ENCODE results near the gene HSF4.

Gene HSF4

DNA sequence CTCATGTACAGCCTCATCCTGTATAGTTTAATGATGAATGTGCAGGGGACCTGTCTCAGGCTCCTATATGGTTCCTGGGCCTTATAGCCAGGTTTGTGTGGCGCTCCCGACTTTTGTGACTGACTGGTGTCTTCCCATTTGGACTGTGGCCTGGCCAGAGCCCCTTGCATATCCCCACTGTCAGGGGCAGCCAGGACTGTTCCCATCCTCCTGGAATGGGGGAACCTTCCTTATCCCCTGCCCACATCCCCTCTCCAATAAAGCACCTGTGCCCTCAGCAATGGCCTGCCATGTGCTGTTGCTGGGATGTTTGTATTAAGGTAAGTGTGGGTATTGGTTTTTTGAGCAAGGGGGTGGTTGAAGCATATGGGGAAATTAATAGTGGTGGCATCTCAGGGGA lies 16.3 kb upstream of the HSF4 start:
- peaks cover 13% of the 10 kb centered on the region; the same call in 1 of the 2 replicates for H3K27me3 ChIP-seq (ENCODE audit: control insufficient read depth, low read length)

GRCh38 chr16:67148656-67149275 lies 15.8 kb upstream of the HSF4 start:
- no peak overlapping the region for H3K4me3 ChIP-seq (ENCODE audit: low read length)
- H3K27me3 ChIP-seq (ENCODE audit: control insufficient read depth, low read length), result peaks cover 13% of the 10 kb centered on the region; the same call in 1 of the 2 replicates
- 0 out of 2 replicates have a peak, but pooled peaks cover 3% of the 10 kb centered on the region for H3K4me1 ChIP-seq (ENCODE audit: control insufficient read depth, low read length)
- H3K27ac ChIP-seq (ENCODE audit: low read depth, low read length), result no peak overlapping the region
- H3K4me2 ChIP-seq (ENCODE audit: low read length), result no peak overlapping the region
- H3K36me3 ChIP-seq (ENCODE audit: control insufficient read depth, low read length), result peaks cover 29% of the 10 kb centered on the region
- no peak for TF ChIP-seq EZH2phosphoT487 (IDR thresholded peaks at IDR 0.05; ENCODE audit: borderline replicate concordance, low read length)
- TF ChIP-seq, protein P1, sequence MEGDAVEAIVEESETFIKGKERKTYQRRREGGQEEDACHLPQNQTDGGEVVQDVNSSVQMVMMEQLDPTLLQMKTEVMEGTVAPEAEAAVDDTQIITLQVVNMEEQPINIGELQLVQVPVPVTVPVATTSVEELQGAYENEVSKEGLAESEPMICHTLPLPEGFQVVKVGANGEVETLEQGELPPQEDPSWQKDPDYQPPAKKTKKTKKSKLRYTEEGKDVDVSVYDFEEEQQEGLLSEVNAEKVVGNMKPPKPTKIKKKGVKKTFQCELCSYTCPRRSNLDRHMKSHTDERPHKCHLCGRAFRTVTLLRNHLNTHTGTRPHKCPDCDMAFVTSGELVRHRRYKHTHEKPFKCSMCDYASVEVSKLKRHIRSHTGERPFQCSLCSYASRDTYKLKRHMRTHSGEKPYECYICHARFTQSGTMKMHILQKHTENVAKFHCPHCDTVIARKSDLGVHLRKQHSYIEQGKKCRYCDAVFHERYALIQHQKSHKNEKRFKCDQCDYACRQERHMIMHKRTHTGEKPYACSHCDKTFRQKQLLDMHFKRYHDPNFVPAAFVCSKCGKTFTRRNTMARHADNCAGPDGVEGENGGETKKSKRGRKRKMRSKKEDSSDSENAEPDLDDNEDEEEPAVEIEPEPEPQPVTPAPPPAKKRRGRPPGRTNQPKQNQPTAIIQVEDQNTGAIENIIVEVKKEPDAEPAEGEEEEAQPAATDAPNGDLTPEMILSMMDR (IDR thresholded peaks at IDR 0.05; ENCODE audit: low read depth, low read length, poor library complexity, severe bottlenecking), result no peak
- H3F3A ChIP-seq (ENCODE audit: control insufficient read depth, insufficient read depth), result no peaks in the 10 kb centered on the region; the same call in 1 of the 2 replicates
- no peaks in the 10 kb centered on the region for H3K9me3 ChIP-seq (ENCODE audit: control insufficient read depth, insufficient read depth, low read length)
- no peaks in the 10 kb centered on the region for H3K9me2 ChIP-seq (replicated peaks; ENCODE audit: control insufficient read depth, low read length)
- no peaks in the 10 kb centered on the region; the same call in 1 of the 2 replicates for H4K20me1 ChIP-seq (ENCODE audit: control insufficient read depth, insufficient read depth, low read depth, low read length)
- H3K79me2 ChIP-seq (ENCODE audit: control insufficient read depth, low read length), result no peaks in the 10 kb centered on the region

More for the DNA sequence above, 16.3 kb upstream of the HSF4 start:
- Histone ChIP-seq H3K4me1 (ENCODE audit: control insufficient read depth, low read length) (0 out of 2 replicates have a peak, but pooled peaks cover 3% of the 10 kb centered on the region), H3K4me3 (ENCODE audit: low read length) (no peak overlapping the region), H3K9me3 (ENCODE audit: control insufficient read depth, insufficient read depth, low read length) (no peaks in the 10 kb centered on the region), H3K36me3 (ENCODE audit: control insufficient read depth, low read length) (peaks cover 32% of the 10 kb centered on the region), H3F3A (ENCODE audit: control insufficient read depth, insufficient read depth) (no peaks in the 10 kb centered on the region; the same call in 1 of the 2 replicates), H3K79me2 (ENCODE audit: control insufficient read depth, low read length) (no peaks in the 10 kb centered on the region), H4K20me1 (ENCODE audit: control insufficient read depth, insufficient read depth, low read depth, low read length) (no peaks in the 10 kb centered on the region; the same call in 1 of the 2 replicates), H3K9me2 (replicated peaks; ENCODE audit: control insufficient read depth, low read length) (no peaks in the 10 kb centered on the region), H3K4me2 (ENCODE audit: low read length) (no peak overlapping the region), H3K27ac (ENCODE audit: low read depth, low read length) (no peak overlapping the region)
- TF ChIP-seq, protein P1 (IDR thresholded peaks at IDR 0.05; ENCODE audit: low read depth, low read length, poor library complexity, severe bottlenecking), result no peak
- TF ChIP-seq EZH2phosphoT487 (IDR thresholded peaks at IDR 0.05; ENCODE audit: borderline replicate concordance, low read length), result no peak

DNA sequence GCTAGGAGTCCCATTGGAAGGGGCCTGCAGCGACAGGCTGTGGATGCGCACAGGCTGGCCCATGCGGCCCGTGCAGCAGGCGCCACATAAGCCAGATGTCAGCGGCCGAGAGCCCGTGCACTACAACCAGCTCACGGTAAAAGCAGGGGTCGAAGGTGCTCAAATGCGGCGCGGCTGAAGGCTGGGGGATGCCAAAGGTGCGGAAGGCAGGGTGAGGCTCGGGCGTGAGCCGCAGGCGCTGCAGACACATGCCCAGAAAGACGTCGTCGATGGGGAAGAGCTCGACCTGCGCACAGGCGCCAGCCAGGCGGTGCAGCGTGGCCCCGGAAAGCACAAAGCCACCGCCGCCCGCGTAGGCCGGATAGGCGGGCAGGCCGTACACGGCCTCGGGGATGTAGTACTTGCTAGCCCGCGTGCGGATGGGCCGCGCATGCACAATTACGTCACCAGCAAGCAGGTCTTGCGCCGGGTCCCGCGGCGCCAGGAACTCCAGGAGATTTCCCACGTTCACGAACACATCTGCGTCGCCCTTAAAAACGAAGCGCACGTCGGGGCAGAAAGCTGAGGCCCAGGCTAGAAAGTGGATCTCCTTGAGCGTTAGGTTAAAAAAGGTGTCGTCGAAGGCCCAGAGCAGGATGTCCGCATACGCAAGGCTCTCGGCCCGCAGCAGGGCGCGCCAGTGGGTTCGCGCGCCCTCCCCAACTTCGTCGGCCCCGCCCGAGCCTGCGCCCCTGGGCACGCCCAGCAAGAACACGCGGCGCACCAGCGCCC lies 15.1 kb upstream of the HSF4 start:
- Histone ChIP-seq H3K4me1 (ENCODE audit: control insufficient read depth, low read length) (0 out of 2 replicates have a peak, but pooled peaks cover 3% of the 10 kb centered on the region), H3K79me2 (ENCODE audit: control insufficient read depth, low read length) (no peaks in the 10 kb centered on the region), H3K4me2 (ENCODE audit: low read length) (no peak overlapping the region), H3K27me3 (ENCODE audit: control insufficient read depth, low read length) (peaks cover 13% of the 10 kb centered on the region; the same call in 1 of the 2 replicates), H3F3A (ENCODE audit: control insufficient read depth, insufficient read depth) (no peaks in the 10 kb centered on the region; the same call in 1 of the 2 replicates), H4K20me1 (ENCODE audit: control insufficient read depth, insufficient read depth, low read depth, low read length) (no peaks in the 10 kb centered on the region; the same call in 1 of the 2 replicates), H3K9me3 (ENCODE audit: control insufficient read depth, insufficient read depth, low read length) (no peaks in the 10 kb centered on the region), H3K9me2 (replicated peaks; ENCODE audit: control insufficient read depth, low read length) (no peaks in the 10 kb centered on the region), H3K36me3 (ENCODE audit: control insufficient read depth, low read length) (peaks cover 24% of the 10 kb centered on the region), H3K27ac (ENCODE audit: low read depth, low read length) (no peak overlapping the region), H3K4me3 (ENCODE audit: low read length) (no peak overlapping the region)
- TF ChIP-seq, protein P1 (IDR thresholded peaks at IDR 0.05; ENCODE audit: low read depth, low read length, poor library complexity, severe bottlenecking), result no peak
- no peak for TF ChIP-seq EZH2phosphoT487 (IDR thresholded peaks at IDR 0.05; ENCODE audit: borderline replicate concordance, low read length)

Data from DOHH2 (cell line).